ENCODE results near the gene MYO3B. TPM values are rescaled to one million over a fixed set of nuclear protein-coding genes. Genes with fewer than 3 reads are reported as not detected.
"Not testable (repeated sequence)": the region's sequence is repeated elsewhere in the genome, so short reads cannot be mapped to it uniquely, and the experiment has no call there.

MYO3B gene
- total RNA-seq, 4 donors from 2014 or later = not detected

DNA sequence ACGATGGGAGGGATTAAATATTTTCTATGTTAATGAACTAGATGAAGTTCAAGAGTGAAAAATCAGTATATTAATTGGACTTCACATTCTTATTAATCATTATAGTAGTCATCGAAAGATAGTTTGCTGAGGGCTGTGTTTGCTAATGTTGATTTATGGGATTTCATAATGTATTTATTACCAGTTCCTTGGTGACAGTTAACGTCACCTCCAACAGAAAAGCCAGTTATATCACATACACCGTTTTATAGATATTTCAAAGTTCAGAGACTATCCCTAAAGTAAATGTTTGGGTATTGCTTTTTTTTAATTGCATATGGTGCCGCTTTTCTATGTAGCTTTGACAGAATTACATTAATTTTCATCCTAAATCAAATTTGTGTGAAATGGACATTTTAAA is 487.8 kb downstream of the MYO3B start:
- no peak for ATAC-seq (ENCODE audit: low FRiP score)

DNA sequence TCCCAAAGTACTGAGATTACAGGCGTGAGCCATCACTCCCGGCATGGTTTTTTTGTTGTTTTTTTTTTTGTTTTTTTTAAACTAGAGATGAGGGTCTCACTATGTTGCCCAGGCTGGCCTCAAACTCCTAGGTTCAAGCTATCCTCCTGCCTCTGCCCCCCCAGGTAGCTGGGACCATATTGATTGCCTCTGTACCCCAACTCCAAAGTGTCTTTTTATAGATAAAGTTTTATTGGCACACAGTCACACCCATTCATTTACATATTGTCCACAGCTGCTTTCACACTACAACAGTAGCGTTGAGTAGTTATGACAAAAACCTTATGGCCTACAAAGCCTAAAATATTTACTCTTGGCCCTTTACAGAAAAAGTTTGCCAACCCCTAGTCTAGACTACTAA is 492.0 kb downstream of the MYO3B start:
- ATAC-seq (ENCODE audit: low FRiP score) (no peak), DNase-seq (ENCODE audit: low spot score) (no peak)
- TF ChIP-seq, protein P1, sequence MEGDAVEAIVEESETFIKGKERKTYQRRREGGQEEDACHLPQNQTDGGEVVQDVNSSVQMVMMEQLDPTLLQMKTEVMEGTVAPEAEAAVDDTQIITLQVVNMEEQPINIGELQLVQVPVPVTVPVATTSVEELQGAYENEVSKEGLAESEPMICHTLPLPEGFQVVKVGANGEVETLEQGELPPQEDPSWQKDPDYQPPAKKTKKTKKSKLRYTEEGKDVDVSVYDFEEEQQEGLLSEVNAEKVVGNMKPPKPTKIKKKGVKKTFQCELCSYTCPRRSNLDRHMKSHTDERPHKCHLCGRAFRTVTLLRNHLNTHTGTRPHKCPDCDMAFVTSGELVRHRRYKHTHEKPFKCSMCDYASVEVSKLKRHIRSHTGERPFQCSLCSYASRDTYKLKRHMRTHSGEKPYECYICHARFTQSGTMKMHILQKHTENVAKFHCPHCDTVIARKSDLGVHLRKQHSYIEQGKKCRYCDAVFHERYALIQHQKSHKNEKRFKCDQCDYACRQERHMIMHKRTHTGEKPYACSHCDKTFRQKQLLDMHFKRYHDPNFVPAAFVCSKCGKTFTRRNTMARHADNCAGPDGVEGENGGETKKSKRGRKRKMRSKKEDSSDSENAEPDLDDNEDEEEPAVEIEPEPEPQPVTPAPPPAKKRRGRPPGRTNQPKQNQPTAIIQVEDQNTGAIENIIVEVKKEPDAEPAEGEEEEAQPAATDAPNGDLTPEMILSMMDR (IDR thresholded peaks at IDR 0.05) = no peak

More for the DNA sequence above, 487.8 kb downstream of the MYO3B start:
- no peak for DNase-seq (ENCODE audit: low spot score)
- TF ChIP-seq, protein P1 (IDR thresholded peaks at IDR 0.05) = no peak

DNA sequence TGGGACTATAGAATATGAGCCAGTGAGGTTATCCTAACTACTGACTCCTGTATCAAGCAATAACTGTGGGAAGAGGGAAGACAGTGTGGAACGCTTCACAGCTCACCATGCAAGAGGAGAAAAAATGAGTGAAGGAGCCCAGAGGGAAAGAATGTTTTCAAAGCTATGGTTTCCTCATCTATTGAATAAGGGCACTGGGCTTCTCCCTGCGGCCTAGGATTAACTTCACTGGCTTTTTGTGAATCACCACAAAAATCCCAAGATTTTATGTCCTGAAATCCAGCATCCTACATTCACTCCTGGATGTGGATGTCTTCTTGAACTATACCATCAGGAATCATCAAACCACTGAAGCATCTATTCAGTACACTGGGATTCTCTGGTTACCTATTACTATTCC is 492.7 kb downstream of the MYO3B start:
- TF ChIP-seq, protein P1 (IDR thresholded peaks at IDR 0.05) = no peak
- DNase-seq (ENCODE audit: low spot score) (no peak), ATAC-seq (ENCODE audit: low FRiP score) (no peak)

DNA sequence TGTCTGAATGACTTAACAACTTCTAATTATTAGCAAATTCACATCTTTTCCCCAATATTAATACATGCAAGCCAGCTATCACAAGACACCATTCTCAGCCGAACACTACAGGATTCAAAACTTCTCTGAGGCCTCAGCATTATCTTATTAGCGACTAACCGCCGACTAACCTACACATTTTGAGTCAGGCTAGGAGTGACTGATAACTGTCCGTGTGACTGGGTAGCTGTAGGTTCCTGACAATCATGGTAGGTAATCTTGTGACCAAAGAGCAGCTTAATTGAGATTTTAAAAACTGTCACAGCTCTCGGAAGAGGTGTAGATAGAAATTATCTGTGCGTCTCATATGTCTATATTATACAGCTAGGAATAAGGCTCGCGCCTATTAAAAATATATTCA is 493.1 kb downstream of the MYO3B start:
- TF ChIP-seq, protein P1 (IDR thresholded peaks at IDR 0.05) = no peak
- DNase-seq (ENCODE audit: low spot score) (no peak), ATAC-seq (ENCODE audit: low FRiP score) (no peak)

DNA sequence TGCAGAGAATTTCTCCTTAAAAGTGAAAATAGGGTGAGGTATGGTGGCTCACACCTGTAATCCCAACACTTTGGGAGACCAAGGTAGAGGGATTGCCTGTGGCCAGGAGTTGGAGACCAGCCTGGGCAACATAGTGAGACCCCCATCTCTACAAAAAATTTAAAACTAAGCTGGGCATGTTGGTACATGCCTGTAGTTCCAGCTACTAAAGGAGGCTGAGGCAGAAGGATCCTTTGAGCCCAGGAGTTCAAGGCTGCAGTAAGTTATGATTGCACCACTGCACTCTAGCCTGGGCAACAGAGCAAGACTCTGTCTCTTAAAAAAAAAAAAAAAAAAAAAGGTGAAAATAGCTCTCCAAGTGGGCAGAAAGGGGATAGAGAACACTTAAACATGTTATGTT is 496.3 kb downstream of the MYO3B start:
- ATAC-seq (ENCODE audit: low FRiP score) = not testable (repeated sequence)

DNA sequence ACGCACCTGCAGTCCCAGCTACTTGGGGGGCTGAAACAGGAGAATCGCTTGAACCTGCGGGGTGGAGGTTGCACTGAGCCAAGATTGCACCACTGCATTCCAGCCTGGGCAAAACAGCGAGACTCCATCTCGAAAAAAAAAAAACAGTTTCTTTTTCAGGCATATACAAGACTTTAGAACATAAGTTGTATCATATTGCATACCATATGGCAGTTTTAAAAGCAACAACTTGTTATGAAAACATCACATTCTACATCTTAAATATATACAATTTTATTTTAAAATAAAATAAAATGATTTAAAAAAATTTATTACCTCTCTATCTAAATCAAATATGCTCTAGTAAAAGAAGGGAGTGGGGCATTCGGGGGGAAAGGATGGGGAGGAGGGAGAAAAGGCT is 497.8 kb downstream of the MYO3B start:
- TF ChIP-seq, protein P1 (IDR thresholded peaks at IDR 0.05) = no peak
- DNase-seq (ENCODE audit: low spot score) (no peak), ATAC-seq (ENCODE audit: low FRiP score) (no peak)

More for the DNA sequence above, 496.3 kb downstream of the MYO3B start:
- not testable (repeated sequence) for DNase-seq (ENCODE audit: low spot score)

DNA sequence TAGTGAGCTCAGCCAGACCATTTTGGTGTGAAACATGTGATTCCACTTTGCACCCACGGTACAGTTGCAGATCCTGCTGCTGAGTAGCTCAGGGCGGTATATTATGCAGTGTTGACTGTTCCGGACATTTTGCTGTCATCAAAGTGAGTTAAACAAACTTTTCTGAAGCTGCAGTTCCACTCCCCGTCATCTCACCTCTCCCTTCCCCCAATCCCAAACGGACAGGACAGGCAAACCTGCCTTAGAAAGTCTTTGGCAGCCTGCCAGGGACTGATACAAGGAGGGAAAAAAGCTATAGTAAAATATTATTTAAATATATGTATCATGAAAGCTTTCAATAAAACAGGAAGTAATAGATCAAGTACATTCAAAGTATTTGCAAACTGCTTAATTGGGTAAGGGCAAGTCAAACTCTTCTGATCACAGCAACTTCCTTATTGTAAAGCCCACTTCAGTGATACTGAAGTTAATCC is 501.7 kb downstream of the MYO3B start:
- TF ChIP-seq, protein P1 (IDR thresholded peaks at IDR 0.05) = no peak
- no peak for ATAC-seq (ENCODE audit: low FRiP score)

More for the DNA sequence above, 501.7 kb downstream of the MYO3B start:
- DNase-seq (ENCODE audit: low spot score) = no peak
